GM18507 (cell line): Measurements from ENCODE around the gene COMT.

Source experiments
- DNase-seq: peaks from one replicate; pipeline ENCODE4 v3.0.0; 2011; ENCODE audit warnings: low read depth; ENCODE audit not compliant: insufficient read length; ENCODE audit errors: extremely low spot score
- FAIRE-seq: peaks from 2 replicates; lab custom pipeline; 2011; peaks lifted over from hg19 to GRCh38; lab: Jason Lieb, UNC

The COMT gene

DNA sequence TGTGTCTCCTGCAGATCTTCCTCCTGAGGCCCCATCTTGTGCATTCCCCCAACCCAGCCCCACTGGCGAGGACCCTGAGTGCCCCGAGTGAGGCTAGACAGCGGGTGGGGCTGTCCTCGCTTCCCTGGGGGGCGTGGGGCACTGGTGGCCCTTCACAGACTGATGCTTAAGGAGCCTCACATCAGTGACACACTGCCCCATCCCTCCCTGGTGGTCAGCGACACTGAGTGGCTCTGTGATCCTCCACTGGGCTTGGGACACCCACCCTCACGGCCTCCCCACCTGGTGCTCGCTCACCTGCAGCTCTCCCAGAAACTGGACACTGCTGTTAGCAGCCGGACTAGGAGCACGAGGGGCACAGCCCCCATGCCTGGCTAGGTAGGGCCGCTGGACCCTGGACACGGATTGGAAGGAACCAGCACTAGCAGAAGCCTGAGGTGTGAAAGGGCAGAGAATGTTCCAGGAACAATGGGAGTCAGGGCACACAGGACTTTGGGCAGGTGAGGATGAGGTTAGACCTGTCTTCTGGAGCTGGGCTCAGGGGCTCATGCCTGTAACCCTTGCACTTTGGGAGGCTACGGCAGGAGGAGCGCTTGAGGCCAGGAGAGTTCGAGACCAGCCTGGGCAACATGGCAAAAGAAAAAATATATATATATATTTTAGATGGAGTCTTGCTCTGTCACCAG is 23.3 kb downstream of the COMT start:
- FAIRE-seq = no peak
- DNase-seq = no peak

DNA sequence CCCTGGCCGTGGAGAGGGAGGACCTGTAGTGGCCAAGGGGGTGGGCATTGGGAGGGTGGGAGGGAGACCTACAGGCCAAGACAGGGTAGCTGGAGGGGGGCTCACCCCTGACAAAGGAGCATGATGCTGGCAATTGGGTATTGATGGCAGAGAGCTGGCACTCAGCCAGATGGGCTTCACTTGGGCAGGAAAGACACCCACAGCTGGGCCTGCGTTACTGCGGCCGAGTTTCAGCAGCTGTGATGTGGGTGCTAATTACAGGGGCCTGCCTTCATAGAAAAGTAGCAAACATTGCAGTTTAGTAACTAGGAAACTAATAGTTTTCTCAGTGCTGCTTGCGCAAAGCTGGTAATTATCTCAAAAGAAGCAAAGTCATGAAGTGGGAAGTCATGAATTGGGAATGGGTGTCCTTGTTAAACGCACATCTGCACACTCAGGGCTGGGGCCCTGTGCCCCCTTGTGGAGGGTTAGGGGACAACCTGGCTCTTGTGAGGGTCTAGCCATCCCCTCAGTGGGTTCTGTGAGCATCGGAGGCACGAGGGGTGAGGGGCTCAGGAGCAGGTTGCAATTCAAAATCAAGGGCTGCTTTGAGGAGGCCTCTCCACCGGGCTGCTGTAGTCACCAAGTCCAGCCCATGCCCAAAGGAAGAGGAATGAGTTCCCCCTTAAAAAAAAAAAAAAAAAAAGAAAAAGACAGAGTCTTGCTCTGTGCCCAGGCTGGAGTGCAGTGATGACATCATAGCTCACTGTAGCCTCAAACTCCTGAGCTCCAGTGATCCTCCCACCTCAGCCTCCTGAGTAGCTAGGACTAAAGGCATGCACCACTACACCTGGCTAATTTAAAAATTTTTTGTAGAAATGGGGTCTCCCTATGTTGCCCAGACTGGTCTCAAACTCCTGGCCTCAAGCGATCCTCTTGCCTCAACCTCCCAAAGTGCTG is 24.5 kb downstream of the COMT start:
- DNase-seq (no peak), FAIRE-seq (no peak)

DNA sequence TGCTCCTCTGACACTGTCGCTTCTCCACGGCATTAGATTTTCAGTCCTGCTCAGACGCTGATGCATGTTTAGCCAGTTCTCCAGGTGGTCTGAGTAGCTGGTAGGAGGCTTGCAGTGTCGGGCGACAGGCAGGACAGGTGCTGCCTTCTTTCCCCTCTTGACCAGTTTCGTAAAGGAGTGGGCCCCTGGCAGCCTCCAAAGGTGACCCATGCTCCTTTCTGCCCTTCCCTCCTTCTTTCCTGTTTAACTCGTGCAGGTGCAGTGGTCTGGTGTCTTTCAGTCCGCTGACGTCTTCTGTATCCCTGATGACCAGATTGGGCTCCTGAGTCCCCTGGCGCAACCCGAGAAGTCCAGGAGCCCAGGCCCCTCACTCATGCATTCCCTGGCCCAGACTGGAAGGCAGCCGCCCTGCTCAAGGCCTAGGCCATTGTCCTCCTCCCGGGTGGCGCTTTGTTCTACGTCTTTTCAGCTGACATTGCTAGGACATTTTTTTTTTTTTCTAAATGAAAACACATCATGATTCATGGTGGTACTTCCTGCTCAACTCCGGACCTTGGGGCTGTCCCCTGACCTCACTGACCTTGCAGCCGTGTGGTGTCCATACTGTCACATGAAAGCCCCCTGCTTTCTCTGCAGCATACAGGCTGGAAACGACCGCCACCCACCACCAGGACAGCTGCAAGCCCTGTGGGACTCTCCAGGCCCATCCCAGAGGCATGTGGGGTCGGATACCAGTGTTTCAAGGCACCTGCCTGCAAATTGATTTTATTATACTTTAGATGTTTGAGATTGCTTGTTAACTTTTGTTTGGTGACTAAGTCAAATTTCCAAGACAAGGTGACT is 25.6 kb downstream of the COMT start:
- DNase-seq = no peak
- no peak for FAIRE-seq

DNA sequence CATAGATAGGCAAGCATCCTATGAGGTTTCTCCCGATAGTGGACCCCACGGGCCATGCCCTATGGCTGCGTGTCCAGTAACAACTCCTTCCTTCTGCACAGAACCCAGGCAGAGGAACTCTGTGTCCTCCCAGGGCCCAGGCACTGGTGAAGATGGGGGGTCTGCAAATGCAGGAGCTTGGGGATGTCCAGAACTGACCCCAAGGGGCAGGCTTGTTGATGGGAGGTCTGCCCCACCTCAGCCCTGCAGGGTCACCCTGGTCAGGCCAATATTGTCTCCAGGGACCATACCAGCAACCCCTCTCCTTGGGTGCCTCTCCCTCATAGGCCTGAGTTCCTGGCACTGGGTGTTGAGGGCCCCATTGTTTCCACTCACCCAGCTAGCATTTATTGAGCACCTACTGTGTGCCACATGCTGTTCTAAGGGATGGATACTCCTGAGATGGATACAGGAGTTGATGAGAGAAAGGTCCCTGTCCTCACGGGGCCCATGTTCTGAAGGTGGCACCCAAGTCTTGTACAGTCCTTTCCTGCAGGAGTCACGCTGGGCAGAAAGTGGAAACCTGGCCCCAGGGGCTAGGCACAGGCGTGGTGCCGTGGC is 26.4 kb downstream of the COMT start:
- DNase-seq (no peak), FAIRE-seq (no peak)

DNA sequence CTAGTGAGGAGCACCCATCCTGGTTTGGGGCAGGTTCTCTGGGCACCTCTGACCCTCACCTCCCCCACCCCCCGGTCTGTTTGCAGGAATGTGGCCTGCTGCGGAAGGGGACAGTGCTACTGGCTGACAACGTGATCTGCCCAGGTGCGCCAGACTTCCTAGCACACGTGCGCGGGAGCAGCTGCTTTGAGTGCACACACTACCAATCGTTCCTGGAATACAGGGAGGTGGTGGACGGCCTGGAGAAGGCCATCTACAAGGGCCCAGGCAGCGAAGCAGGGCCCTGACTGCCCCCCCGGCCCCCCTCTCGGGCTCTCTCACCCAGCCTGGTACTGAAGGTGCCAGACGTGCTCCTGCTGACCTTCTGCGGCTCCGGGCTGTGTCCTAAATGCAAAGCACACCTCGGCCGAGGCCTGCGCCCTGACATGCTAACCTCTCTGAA is 26.9 kb downstream of the COMT start:
- FAIRE-seq (no peak), DNase-seq (no peak)

DNA sequence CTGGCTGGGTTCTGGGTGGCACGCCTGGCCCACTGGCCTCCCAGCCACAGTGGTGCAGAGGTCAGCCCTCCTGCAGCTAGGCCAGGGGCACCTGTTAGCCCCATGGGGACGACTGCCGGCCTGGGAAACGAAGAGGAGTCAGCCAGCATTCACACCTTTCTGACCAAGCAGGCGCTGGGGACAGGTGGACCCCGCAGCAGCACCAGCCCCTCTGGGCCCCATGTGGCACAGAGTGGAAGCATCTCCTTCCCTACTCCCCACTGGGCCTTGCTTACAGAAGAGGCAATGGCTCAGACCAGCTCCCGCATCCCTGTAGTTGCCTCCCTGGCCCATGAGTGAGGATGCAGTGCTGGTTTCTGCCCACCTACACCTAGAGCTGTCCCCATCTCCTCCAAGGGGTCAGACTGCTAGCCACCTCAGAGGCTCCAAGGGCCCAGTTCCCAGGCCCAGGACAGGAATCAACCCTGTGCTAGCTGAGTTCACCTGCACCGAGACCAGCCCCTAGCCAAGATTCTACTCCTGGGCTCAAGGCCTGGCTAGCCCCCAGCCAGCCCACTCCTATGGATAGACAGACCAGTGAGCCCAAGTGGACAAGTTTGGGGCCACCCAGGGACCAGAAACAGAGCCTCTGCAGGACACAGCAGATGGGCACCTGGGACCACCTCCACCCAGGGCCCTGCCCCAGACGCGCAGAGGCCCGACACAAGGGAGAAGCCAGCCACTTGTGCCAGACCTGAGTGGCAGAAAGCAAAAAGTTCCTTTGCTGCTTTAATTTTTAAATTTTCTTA is 27.8 kb downstream of the COMT start:
- DNase-seq = no peak

DNA sequence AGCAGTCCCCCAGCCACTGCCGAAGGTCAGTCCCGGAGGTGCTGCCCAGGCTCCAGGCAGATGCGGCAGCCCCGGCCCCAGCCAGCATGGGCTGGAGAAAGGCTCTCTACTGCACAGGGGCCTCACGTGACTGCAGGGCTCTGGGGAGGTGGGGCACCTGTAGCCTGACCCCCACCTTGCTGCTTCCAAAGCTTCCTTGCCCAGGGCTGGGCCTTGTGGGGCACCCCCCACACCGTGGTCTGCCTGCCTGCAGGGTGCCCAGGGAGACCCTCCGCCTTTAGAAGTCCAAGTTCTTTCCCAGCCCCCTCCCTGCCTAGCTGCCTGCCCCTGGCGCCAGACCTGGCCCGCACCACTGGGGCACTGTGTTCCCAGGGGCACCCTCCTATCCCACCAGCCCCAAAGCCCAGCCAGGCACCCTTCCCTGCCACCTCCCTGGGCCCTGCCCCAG is 28.5 kb downstream of the COMT start:
- DNase-seq (no peak), FAIRE-seq (no peak)

More for the DNA sequence above, 27.8 kb downstream of the COMT start:
- FAIRE-seq = no peak

DNA sequence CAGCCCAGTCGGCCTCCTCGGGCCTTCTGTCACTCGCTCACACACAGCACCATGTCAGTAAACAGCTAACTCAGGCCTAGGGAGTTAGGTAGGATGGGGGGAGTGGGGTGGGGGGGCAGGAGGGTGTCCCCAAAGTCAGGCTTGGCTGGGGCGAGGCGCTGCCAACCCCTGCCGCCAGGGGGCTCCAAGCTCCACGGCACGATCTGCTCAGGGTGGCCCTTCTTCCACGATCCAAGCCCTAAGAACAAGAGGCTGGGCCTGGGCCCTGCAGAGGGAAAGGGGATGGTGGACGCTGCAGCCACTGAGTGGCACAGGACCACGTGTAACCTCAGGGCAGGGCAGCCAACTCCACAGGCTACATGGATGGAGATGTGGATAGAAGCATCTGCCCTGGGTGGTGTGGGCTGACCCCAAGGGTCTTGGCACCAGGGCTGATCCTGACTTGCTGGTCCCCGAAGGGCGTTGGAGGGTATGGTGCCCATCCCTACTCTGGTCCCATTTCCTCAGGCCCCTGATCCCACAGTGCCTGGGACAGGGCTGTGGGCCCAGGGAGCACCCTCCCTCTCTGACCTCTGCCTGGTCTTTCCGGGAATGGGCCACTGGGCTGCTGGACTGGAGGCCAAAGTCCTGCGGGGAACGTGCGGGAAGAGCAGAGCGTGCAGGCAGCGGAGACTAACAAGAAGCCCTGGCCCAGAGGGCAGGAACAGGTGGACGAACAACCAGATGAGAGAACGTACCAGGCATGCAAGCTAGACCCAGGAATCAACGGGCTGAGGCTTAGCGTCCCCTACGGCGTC is 29.1 kb downstream of the COMT start:
- FAIRE-seq (peak; percentile 72), DNase-seq (peak; percentile 75)

DNA sequence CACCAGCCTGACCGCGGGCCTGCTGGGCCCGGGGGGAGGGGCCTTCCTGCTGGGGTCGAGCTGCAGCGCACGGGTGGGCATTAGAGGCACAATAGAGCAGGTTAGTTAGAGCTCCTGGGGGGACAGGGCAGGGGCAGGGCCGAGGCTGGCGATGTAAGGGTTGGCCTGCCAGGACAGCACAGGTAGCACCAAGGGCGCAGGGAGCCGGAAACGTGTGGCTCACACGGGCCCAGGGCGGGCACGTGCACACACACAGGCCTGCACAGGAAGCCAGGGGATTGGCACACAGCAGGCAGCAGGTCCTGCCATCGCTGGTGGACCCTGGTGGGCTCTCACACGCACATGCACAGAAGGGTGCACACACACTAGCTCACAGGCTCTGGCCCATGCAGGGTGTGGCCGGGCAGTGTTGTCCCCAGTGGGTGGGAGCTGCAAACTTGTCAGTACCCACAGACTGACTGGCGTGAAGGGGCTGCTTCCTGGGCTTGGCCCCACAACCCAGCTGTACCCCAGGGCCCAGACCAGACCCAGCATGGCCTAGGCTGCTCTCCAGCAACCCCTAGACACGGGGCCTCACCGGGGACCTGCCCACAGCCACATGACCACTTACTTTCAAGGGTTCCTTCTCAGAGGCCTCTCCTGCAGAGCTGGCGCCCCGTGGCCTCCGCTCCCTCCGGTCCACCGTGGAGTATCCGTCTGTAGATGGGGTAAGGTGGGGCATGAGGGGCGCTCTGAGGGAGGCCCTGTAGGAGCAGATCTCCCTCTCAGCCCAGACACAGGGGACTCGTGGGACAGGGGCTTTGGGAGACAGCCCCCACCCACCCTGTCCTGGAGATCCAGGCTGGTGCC is 29.9 kb downstream of the COMT start:
- FAIRE-seq = no peak
- no peak for DNase-seq

DNA sequence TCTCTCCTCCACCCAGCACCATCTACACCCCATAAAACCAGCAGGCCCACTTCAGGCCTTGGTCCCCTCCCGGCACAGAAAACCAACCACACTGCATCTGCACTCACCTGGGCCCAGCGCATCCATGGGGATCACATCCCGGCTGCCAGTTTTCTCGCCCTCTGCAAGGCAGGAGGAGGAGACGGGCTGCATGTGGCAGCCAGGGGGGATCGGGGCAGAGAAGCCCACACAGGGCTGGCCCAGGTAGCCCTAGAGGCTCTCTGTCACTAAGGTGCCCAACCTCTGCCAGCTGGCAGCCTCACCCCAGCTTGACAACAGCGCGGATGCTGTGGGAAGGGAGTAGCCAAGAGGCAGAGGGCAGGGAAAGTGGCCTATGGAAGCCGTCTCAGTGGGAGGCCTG is 30.7 kb downstream of the COMT start:
- DNase-seq (no peak), FAIRE-seq (no peak)

DNA sequence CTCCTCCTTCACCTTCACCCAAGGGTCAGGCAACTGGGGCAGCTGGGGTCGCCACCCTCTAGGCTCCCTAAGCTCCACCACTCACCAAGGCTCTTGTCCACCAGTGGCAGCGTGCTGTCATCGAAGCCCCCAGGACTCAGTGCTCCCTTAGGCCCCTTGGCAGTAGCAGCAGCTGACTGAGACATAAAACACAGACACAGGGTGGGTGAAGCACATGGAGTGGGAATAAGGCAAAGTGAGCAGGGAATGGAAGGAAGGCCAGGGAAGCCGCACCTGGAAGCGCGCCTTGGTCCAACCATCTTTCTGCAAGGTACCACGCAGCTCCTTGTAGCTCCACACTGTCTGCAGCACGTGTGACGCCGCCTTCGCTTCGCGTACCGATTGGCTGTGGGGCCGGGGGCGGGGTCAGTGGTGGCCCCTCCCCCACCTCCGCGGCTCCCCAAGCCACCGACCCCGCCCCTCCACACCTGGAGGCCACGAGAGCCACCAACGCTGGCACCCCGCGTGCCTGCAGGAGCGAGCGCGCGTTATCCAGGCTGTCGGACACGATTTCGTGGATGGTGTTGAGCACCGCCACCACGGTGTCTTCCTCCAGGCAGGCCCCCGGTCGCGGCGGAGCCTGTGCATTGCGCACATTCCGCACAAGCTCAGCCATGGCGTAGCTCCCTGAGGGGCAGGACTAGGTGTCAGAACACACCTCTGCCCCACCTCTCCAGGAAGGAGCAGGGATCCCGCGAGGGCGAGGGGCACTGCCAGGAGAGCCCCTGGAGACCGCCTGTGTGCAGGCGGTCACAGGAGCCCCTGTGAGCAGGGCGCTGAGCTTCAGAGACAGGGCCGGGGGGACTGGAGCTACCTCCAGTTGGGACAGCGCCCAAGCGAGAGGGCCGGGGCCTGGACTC is 31.3 kb downstream of the COMT start:
- no peak for FAIRE-seq

DNA sequence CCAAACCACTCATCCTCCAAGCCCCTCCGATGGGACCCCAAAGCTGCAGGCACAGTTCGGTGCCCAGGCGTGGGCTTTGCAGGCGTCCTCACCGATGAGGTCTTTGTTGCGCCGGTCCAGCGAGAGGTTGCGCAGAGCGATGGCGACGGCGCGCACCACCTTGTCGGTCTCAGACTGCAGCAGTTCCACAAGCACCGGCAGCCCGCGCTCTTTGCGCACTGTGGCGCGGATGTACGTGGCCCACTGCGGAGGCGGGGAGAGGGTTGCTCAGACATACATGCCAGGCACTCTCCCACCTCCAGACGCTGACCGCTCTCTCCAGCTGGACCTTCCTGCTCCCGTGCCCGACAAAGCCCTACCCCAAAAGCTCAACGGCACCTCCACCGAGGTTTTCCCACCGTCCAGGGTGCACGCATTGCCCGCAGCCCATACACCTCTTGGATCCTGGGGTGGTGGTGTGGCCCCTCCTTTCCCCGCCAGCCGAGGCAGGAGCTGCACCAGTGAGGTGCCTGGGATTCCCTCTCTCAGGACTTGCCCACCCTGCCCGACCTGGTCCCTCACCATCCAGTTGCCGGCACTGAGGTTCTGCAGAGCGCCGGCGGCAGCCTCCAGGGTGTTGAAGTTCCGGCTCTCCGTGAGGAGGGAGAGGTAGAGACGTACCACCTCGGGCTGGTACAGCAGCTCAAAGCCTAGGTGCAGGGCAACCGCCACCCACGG is 32.1 kb downstream of the COMT start:
- FAIRE-seq (no peak), DNase-seq (no peak)

More for the DNA sequence above, 31.3 kb downstream of the COMT start:
- DNase-seq = no peak

DNA sequence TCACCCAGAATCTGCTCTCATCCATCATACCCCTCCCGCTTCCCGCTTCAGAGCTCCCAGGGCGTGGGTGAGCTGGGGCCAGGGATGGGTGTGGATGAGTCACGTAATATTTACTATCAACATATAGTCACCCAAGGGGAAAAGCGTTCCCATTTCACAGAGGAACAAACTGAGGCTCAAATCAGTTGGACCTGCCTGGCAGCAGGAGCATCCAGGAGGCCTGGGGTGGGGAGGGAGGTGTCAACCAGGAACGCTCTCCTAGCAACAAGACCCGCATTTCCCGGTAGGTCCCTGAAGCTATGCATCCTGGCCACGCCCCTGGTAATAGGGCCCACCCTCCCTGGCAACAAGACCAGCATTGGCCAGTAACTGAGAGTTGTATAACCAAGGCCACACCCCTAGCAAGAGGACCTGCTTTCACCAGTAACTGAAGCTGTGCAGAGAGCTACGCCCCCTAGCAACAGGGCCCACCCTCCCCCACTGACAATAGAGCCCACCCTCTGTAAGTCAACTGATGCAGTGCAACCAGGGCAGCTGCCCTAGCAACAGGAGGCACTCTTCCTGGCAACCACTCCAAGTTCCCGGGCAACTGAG is 32.8 kb downstream of the COMT start:
- no peak for DNase-seq
- peak; percentile 52 for FAIRE-seq

DNA sequence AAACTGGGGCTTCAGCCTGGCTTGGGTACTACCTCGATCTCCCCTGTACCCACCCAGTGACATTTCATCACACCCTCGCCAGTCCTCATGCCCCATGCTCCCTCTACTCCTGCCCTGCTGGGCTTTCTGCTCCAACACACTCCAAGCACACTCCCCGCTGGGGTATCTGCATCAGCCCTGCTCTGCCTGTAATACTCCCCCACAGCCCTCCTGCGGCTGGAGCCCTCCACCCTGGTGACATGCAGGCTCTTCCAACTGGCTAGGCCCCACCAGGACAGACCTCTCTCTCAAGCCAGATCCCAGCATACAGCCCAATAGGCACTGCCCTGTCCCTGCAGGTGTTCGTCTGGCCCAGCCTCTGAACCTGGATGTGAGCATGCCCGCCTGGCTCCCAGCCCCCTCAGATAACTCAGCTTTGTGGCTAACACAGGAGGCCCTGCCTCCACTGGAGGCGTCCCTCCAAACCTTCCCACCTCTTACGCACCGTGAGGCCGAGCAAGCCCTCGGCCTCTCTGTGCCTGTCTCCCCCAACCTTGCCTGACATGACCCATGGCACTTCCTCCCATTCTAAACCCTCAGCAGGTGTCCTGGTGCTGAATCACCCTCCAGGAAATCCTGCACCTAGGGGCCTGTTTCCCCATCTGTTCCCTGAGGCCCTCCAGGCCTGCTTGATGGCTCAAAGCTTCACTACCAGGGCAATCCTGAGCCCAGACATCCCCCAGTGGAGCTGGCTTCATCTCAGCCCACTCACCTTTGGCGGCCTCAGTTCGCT is 33.5 kb downstream of the COMT start:
- DNase-seq (no peak), FAIRE-seq (no peak)

DNA sequence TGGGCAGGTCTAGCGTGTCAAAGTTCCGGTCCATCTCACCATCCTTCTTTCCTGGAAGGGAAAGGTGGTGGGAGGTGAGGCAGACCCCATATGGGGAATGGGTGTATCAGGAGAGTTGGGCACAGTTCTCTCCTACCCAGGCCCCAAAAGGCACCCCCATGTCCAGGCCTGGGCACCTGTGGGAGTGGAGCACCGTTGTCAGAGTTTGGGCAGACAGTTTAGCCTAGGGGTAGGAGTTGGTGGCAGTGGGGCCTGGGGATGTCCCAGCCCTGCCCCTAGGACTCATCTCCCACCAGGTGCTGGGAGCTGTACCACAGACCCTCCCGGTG is 34.1 kb downstream of the COMT start:
- FAIRE-seq (no peak), DNase-seq (no peak)
